SU-DHL-6 (cell line): ENCODE data around the gene PDE4D.

Experiments
- H2AFZ ChIP-seq: fragments of 200-600 bp; sonication (generic); 2 replicates; pipeline ENCODE4 v1.6.1; 2014; ENCODE audit warnings: low read depth, mild to moderate bottlenecking, moderate library complexity, mixed read lengths, antibody characterized with exemption, low read length; ENCODE audit not compliant: severe bottlenecking
- H3F3A ChIP-seq: fragments of 200-600 bp; shearing (Covaris generic); 2 replicates; pipeline ENCODE4 v1.6.0; 2016; ENCODE audit warnings: antibody characterized with exemption, mild to moderate bottlenecking; ENCODE audit not compliant: insufficient read depth
- H3K27ac ChIP-seq: fragments of 200-600 bp; sonication (generic); 2 replicates; pipeline ENCODE4 v1.5.1; 2016; ENCODE audit warnings: low read depth, mild to moderate bottlenecking, low read length, moderate library complexity, mixed read lengths
- H3K27me3 ChIP-seq: fragments of 200-600 bp; sonication (generic), shearing (Covaris generic); 2 replicates; pipeline ENCODE4 v1.6.0; 2014; ENCODE audit warnings: mild to moderate bottlenecking, low read length
- H3K36me3 ChIP-seq: fragments of 200-600 bp; sonication (generic); 2 replicates; pipeline ENCODE4 v1.6.1; 2014; ENCODE audit warnings: mild to moderate bottlenecking, low read length, mixed read lengths
- H3K4me2 ChIP-seq: fragments of 300-600, 200-600 bp; shearing (Covaris generic), sonication (generic); 2 replicates; pipeline ENCODE4 v1.6.0; 2014; ENCODE audit warnings: low read length, low read depth, mild to moderate bottlenecking; ENCODE audit not compliant: poor library complexity, severe bottlenecking
- H3K4me3 ChIP-seq: fragments of 200-600 bp; sonication (generic); 2 replicates; pipeline ENCODE4 v1.5.1; 2014; ENCODE audit warnings: antibody characterized with exemption, low read length, mild to moderate bottlenecking, mixed read lengths; ENCODE audit not compliant: insufficient read depth, poor library complexity, severe bottlenecking
- H3K79me2 ChIP-seq: fragments of 200-600 bp; sonication (generic); 2 replicates; pipeline ENCODE4 v1.6.1; 2014; ENCODE audit warnings: mild to moderate bottlenecking, low read length, moderate library complexity; ENCODE audit not compliant: insufficient read depth
- H3K9ac ChIP-seq: fragments of 200-600 bp; sonication (generic); 2 replicates; pipeline ENCODE4 v1.7.0; 2014; ENCODE audit warnings: mild to moderate bottlenecking, low read length
- H3K9me2 ChIP-seq: fragments of 200-600 bp; sonication (generic); replicated peaks from 2 replicates; pipeline ENCODE4 v1.6.1; 2014; ENCODE audit warnings: low read length; ENCODE audit not compliant: insufficient read depth
- H3K9me3 ChIP-seq: fragments of 200-600 bp; sonication (generic); 2 replicates; pipeline ENCODE4 v1.6.1; 2014; ENCODE audit warnings: low read length, mixed read lengths; ENCODE audit not compliant: insufficient read depth
- H4K20me1 ChIP-seq: fragments of 200-600 bp; sonication (generic); 2 replicates; pipeline ENCODE4 v1.6.1; 2014; ENCODE audit warnings: low read depth, mild to moderate bottlenecking, antibody characterized with exemption, low read length, moderate library complexity, mixed read lengths
- EZH2phosphoT487 ChIP-seq: fragments of 200-600 bp; sonication (generic), shearing (Covaris generic); conservative IDR thresholded peaks from 2 replicates; pipeline ENCODE4 v1.6.1; 2018; ENCODE audit warnings: mild to moderate bottlenecking, antibody characterized with exemption, low read length, moderate library complexity, mixed read lengths
- TF ChIP-seq, protein P1 (sequence below): fragments of 200-600 bp; sonication (generic); IDR thresholded peaks from one replicate; pipeline ENCODE4 v1.5.1; 2017; ENCODE audit warnings: antibody characterized with exemption, mild to moderate bottlenecking, low read length, moderate library complexity; ENCODE audit not compliant: insufficient read depth, poor library complexity, severe bottlenecking

The PDE4D gene

DNA sequence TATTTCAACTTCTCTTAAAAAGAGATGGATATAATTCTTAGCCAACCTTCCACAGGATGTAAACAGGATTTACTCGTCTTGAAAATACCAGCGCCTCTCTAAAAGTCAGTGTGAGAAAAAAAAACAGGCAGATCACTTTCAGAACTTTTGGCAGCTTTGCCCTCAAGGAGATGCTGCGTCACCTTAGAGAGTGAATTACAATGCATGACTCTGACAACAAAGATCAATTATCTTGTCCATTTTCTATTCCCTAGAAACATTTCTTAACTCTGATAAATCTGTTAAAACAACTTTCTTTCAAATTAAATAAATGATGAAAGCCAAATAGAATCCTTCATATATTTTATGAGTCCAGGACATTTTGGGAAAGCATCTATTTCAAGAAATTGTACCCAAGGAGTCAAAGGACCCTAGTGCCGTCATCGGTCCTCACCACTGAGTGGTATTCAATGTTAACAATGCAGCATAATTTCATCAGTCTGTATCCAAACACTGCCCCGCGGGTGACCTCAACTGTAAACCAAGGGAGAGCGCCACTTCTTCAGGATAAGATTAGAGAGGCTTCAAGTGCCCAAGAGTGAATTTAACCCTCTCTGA, 536.0 kb downstream of the PDE4D start:
- H3F3A ChIP-seq = no peaks in the 10 kb centered on the region
- H3K9ac ChIP-seq = no peak overlapping the region
- H3K27me3 ChIP-seq = no peaks in the 10 kb centered on the region
- no peak overlapping the region for H2AFZ ChIP-seq
- H4K20me1 ChIP-seq = no peaks in the 10 kb centered on the region
- H3K9me3 ChIP-seq = no peaks in the 10 kb centered on the region
- no peaks in the 10 kb centered on the region for H3K9me2 ChIP-seq
- H3K4me3 ChIP-seq = no peak overlapping the region
- no peak overlapping the region for H3K4me2 ChIP-seq
- no peak overlapping the region for H3K27ac ChIP-seq
- H3K79me2 ChIP-seq = no peaks in the 10 kb centered on the region
- H3K36me3 ChIP-seq = no peaks in the 10 kb centered on the region
- TF ChIP-seq, protein P1, sequence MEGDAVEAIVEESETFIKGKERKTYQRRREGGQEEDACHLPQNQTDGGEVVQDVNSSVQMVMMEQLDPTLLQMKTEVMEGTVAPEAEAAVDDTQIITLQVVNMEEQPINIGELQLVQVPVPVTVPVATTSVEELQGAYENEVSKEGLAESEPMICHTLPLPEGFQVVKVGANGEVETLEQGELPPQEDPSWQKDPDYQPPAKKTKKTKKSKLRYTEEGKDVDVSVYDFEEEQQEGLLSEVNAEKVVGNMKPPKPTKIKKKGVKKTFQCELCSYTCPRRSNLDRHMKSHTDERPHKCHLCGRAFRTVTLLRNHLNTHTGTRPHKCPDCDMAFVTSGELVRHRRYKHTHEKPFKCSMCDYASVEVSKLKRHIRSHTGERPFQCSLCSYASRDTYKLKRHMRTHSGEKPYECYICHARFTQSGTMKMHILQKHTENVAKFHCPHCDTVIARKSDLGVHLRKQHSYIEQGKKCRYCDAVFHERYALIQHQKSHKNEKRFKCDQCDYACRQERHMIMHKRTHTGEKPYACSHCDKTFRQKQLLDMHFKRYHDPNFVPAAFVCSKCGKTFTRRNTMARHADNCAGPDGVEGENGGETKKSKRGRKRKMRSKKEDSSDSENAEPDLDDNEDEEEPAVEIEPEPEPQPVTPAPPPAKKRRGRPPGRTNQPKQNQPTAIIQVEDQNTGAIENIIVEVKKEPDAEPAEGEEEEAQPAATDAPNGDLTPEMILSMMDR = no peak
- TF ChIP-seq EZH2phosphoT487 = no peak

DNA sequence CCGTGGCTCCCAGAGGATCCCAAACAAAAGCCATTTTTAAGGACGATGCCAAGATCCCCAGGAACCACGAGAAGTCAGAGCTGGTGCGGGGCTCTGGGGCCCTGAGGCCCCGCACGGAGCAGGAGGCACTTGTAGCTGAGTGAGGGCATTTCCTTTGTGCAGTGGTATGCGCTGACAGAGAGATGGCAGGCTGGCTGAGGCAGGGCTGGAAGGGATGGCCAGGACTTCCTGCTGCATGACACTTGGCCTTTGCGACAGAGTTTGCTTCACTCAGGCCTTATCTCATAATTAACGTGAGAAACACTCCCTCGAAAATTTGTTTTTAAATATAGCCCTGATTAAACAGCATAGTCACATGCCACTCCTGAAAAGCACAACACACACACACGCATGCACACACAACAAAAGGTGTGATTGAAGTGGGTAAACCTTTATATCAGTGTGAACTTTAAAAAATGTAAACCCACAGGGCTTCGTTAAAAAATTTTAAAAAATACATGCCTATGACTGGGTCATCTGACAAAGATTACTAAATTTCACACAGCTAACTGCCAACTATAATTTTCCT, 536.6 kb downstream of the PDE4D start:
- Histone ChIP-seq H3K27me3 (no peaks in the 10 kb centered on the region), H4K20me1 (no peaks in the 10 kb centered on the region), H2AFZ (no peak overlapping the region), H3K4me2 (no peak overlapping the region), H3K79me2 (no peaks in the 10 kb centered on the region), H3K9me3 (no peaks in the 10 kb centered on the region), H3K27ac (no peak overlapping the region), H3K9me2 (no peaks in the 10 kb centered on the region), H3K36me3 (no peaks in the 10 kb centered on the region), H3K4me3 (no peak overlapping the region), H3K9ac (no peak overlapping the region), H3F3A (no peaks in the 10 kb centered on the region)
- TF ChIP-seq EZH2phosphoT487 = no peak
- TF ChIP-seq, protein P1 = no peak

DNA sequence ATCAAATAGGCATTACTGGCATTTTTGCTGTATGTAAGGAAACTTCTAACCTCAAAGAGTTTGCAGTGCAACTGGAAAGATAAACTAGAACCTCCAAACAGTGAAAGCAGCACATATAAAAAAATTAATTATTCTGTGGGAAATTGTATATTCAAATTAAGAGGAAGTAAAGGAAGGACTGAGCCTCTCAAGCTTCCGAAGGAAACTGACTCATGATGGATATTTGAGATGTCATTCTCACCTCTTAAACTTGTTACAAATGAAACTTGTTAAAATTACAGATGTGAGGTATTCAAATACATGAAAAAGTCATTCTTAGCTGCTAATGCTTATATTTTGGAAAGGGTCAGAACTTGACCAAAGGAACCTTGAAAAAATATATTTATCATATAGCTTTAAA, 538.7 kb downstream of the PDE4D start:
- Histone ChIP-seq H3F3A (no peaks in the 10 kb centered on the region), H3K27ac (no peak overlapping the region), H3K79me2 (no peaks in the 10 kb centered on the region), H3K9me2 (no peaks in the 10 kb centered on the region), H3K9ac (no peak overlapping the region), H3K36me3 (no peaks in the 10 kb centered on the region), H3K4me2 (no peak overlapping the region), H3K4me3 (no peak overlapping the region), H3K9me3 (no peaks in the 10 kb centered on the region), H3K27me3 (no peaks in the 10 kb centered on the region), H4K20me1 (no peaks in the 10 kb centered on the region), H2AFZ (no peak overlapping the region)
- TF ChIP-seq, protein P1 = no peak
- TF ChIP-seq EZH2phosphoT487 = no peak
